LNCAP (cell line): ENCODE results near the gene SP9.

Experiments used
- CTCF ChIP-seq: fragments of 450-650 bp; IDR thresholded peaks from 2 replicates; pipeline ENCODE4 v1.5.1; 2017; ENCODE audit warnings: mild to moderate bottlenecking

SP9 gene

GRCh38 chr2:174364628-174365027, 29.9 kb downstream of the SP9 start:
- no peak for TF ChIP-seq CTCF

- TF ChIP-seq CTCF, result no peak
Measured at GRCh38 chr2:174365571-174365970, 30.8 kb downstream of the SP9 start.

GRCh38 chr2:174368691-174369090, 33.9 kb downstream of the SP9 start:
- TF ChIP-seq CTCF, result no peak

- no peak for TF ChIP-seq CTCF
Measured at GRCh38 chr2:174376967-174377366, 42.2 kb downstream of the SP9 start.

GRCh38 chr2:174383796-174384195, 49.0 kb downstream of the SP9 start:
- no peak for TF ChIP-seq CTCF

GRCh38 chr2:174385201-174385600, 50.4 kb downstream of the SP9 start:
- TF ChIP-seq CTCF, result no peak
